ENCODE results near the gene MEA1.

DNA sequence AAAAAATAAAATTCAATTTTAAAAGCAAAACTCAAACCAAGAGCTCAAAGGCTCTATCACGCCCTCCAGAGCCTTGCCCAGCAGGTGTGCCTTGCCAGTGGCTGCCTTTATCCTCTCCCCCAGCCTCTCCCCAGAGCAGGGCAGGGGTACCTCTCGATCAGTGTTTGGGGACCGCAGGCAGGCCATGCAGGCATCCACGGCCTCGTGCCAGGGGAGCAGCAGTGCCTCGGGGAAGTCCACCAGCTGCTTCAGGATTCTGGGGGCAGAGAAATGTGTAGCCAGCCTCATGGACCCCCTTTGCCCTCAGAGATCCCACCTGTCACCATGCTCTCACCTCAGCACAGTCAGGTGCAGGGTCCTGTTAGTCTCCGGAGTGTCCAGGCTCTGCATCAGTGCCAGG, 34.3 kb upstream of the MEA1 start:
- TF ChIP-seq, protein P1, sequence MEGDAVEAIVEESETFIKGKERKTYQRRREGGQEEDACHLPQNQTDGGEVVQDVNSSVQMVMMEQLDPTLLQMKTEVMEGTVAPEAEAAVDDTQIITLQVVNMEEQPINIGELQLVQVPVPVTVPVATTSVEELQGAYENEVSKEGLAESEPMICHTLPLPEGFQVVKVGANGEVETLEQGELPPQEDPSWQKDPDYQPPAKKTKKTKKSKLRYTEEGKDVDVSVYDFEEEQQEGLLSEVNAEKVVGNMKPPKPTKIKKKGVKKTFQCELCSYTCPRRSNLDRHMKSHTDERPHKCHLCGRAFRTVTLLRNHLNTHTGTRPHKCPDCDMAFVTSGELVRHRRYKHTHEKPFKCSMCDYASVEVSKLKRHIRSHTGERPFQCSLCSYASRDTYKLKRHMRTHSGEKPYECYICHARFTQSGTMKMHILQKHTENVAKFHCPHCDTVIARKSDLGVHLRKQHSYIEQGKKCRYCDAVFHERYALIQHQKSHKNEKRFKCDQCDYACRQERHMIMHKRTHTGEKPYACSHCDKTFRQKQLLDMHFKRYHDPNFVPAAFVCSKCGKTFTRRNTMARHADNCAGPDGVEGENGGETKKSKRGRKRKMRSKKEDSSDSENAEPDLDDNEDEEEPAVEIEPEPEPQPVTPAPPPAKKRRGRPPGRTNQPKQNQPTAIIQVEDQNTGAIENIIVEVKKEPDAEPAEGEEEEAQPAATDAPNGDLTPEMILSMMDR (IDR thresholded peaks at IDR 0.05) = no peak
- TF ChIP-seq POLR2A (IDR thresholded peaks at IDR 0.05) = no peak

Measured in lower leg skin (tissue), 3 donors.